ENCODE measurements around the gene FXYD2. TPM values are rescaled to one million over a fixed set of nuclear protein-coding genes. Genes with fewer than 3 reads are reported as not detected.

FXYD2 gene
- total RNA-seq, 1 donor from 2014 or later: 40.8 TPM

GRCh38 chr11:117829369-117829725 lies 4.8 kb upstream of the FXYD2 start:
- H3K9me3 Mint-ChIP-seq: no peaks in the 10 kb centered on the region
- peaks cover 23% of the 10 kb centered on the region for H3K27me3 Mint-ChIP-seq
- no peak for DNase-seq (ENCODE audit: extremely low spot score, unreplicated experiment)
- peaks cover 26% of the 10 kb centered on the region for H3K4me1 Mint-ChIP-seq (ENCODE audit: unreplicated experiment)
- H3K27ac Mint-ChIP-seq: no peak overlapping the region
- no peaks in the 10 kb centered on the region for H3K36me3 Mint-ChIP-seq
- no peak for TF ChIP-seq CTCF (conservative IDR thresholded peaks at IDR 0.05)
- H3K4me3 Mint-ChIP-seq: no peak overlapping the region

GRCh38 chr11:117828611-117829368 lies 4.2 kb upstream of the FXYD2 start:
- Mint-ChIP-seq H3K4me3 (no peak overlapping the region), H3K27me3 (peaks cover 23% of the 10 kb centered on the region), H3K36me3 (no peaks in the 10 kb centered on the region), H3K4me1 (ENCODE audit: unreplicated experiment) (peaks cover 23% of the 10 kb centered on the region), H3K27ac (no peak overlapping the region), H3K9me3 (no peaks in the 10 kb centered on the region)
- no peak for DNase-seq (ENCODE audit: extremely low spot score, unreplicated experiment)
- no peak for TF ChIP-seq CTCF (conservative IDR thresholded peaks at IDR 0.05)

- no peak overlapping the region for H3K4me3 Mint-ChIP-seq
- TF ChIP-seq CTCF (conservative IDR thresholded peaks at IDR 0.05): no peak
- DNase-seq (ENCODE audit: extremely low spot score, unreplicated experiment): no peak
- H3K27me3 Mint-ChIP-seq: peaks cover 25% of the 10 kb centered on the region
- peaks cover 22% of the 10 kb centered on the region for H3K4me1 Mint-ChIP-seq (ENCODE audit: unreplicated experiment)
- H3K9me3 Mint-ChIP-seq: no peaks in the 10 kb centered on the region
- H3K27ac Mint-ChIP-seq: no peak overlapping the region
- H3K36me3 Mint-ChIP-seq: no peaks in the 10 kb centered on the region
Observed at GRCh38 chr11:117827521-117828511, 3.3 kb upstream of the FXYD2 start.

DNA sequence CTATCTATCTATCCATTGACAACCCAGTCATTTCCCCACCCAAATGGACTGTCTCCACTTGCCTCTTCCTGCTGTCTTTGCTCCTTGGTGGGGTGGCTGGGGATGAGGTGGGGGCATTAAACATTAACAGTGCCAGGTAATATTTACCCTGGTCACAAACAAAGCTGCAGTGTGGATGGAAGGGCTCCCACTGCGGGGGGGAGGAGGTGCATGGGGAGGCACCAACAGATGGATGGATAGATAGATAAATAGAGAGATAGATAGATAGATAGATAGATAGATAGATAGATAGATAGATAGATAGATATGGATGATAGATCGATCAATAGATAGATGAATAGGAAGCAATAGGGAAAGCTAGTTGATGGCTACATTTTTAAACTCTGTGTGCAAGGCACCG lies 2.3 kb upstream of the FXYD2 start:
- H3K4me1 Mint-ChIP-seq (ENCODE audit: unreplicated experiment): peaks cover 17% of the 10 kb centered on the region
- peak overlapping the region; percentile 44 for H3K27ac Mint-ChIP-seq
- no peak overlapping the region for H3K4me3 Mint-ChIP-seq
- no peaks in the 10 kb centered on the region for H3K9me3 Mint-ChIP-seq
- no peak for TF ChIP-seq CTCF (conservative IDR thresholded peaks at IDR 0.05)
- no peak for DNase-seq (ENCODE audit: extremely low spot score, unreplicated experiment)
- H3K36me3 Mint-ChIP-seq: no peaks in the 10 kb centered on the region
- peaks cover 20% of the 10 kb centered on the region for H3K27me3 Mint-ChIP-seq

GRCh38 chr11:117826190-117826570 lies 1.6 kb upstream of the FXYD2 start:
- Mint-ChIP-seq H3K9me3 (no peaks in the 10 kb centered on the region), H3K4me1 (ENCODE audit: unreplicated experiment) (peaks cover 17% of the 10 kb centered on the region), H3K4me3 (no peak overlapping the region), H3K27me3 (peaks cover 20% of the 10 kb centered on the region), H3K27ac (no peak overlapping the region), H3K36me3 (no peaks in the 10 kb centered on the region)
- no peak for TF ChIP-seq CTCF (conservative IDR thresholded peaks at IDR 0.05)
- DNase-seq (ENCODE audit: extremely low spot score, unreplicated experiment): no peak
